ENCODE results near the gene PAXX.
"Not testable (repeated sequence)": the region's sequence is repeated elsewhere in the genome, so short reads cannot be mapped to it uniquely, and the experiment has no call there.

PAXX gene

DNA sequence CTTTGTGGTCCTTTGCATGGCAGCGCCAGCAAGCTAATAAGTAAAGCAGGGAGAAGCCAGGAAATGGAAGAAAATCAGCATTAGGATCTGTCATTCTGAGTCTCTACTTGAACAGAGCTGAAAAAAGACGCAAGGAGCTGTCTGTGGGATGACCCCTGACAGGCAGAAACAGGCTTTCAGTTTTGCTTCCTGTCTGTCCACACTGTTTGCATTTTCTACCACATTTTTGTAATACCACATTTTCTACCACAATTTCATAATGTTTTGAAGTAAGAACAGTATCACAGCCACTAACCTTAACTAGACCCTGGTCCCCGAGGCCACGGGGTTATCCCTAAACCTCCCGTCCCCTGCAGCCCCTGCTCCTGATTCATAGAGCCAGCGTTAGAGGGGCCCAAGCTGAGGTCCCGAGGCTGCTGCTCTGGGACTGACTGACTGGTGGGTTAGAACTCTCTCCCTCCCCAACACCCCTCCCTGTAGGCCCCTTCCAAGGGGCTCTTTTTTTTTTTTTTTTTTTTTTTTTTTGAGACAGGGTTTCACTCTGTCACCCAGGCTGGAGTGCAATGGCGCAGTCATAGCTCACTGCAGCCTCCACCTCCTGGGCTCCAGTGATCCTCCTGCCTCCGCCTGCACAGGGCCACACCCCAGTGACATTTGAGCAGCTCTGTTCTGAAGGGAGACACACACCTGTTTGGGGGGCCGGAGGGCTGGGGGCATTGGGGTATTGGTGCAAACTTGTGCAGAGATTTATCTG is 8.1 kb downstream of the PAXX start:
- DNase-seq (ENCODE audit: low read depth in 3 of 3, low spot score in 1 of 3) = no peak

DNA sequence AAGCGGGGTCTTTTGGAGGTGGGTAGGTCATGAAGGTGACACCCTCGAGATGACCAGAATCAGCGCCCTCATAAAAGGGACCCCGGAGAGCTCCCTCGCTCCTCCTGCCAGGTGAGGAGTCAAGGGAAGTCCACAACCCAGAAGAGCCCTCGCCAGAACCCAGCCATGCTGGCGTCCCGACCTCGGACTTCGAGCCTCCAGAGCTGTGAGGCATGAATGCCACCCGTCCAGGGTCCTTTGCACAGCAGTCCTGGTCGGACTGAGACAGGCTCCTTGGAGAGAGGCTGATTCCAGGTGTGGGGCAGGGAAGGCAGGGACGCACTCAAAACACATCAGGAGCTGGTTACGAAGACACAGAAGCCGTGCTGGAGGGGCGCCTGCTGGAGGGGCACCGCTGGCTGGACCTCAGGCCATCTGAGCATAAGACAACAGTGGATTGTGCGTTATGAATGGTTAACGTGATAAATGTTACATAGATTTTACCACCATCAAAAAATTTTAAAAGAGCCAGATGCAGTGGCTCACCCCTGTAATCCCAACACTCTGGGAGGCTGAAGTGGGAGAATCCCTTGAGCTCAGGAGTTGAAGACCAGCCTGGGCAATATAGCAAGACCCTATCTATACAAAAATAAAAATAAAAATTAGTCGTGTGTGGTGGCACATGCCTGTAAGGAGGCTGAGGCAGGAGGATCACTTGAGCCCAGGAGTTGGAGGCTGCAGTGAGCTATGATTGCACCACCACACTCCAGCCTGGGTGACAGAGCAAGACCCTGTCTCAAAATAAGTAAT is 9.8 kb downstream of the PAXX start:
- no peak for DNase-seq (ENCODE audit: low read depth in 3 of 3, low spot score in 1 of 3)

DNA sequence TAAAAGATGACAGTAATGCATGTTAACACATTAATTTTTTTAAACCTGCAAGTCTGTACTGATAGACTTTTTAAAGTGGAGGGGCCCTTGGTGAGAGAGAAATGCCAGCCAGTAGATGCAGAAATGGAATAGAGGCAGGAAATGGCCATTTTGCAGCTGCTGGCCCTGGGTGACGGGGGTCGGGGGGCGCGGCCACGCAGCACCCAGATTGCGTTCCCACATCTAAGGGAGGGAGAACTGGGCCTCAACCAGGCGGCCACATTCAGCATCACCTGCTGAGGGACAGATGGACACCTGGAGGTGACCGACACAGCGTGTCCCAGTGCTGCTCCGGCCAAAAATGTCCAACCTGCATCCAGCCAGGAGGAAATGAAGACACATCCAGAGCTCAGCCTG is 10.4 kb downstream of the PAXX start:
- DNase-seq (ENCODE audit: low read depth in 3 of 3, low spot score in 1 of 3) = no peak

DNA sequence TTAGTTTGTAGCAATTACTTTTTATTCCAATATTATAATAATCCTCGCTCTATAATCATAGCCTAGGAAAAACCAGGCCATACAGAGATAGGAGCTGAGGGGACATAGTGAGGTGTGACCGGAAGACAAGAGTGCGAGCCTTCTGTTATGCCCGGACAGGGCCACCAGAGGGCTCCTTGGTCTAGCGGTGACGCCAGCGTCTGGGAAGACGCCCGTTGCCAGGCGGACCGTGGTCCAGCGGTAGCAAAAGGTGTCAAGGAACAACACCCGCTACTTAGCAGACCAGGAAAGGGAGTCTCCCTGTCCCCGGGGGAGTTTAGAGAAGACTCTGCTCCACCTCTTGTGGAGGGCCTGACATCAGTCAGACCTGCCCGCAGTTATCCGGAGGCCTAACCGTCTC is 12.1 kb downstream of the PAXX start:
- DNase-seq (ENCODE audit: low read depth in 3 of 3, low spot score in 1 of 3) = not testable (repeated sequence)

DNA sequence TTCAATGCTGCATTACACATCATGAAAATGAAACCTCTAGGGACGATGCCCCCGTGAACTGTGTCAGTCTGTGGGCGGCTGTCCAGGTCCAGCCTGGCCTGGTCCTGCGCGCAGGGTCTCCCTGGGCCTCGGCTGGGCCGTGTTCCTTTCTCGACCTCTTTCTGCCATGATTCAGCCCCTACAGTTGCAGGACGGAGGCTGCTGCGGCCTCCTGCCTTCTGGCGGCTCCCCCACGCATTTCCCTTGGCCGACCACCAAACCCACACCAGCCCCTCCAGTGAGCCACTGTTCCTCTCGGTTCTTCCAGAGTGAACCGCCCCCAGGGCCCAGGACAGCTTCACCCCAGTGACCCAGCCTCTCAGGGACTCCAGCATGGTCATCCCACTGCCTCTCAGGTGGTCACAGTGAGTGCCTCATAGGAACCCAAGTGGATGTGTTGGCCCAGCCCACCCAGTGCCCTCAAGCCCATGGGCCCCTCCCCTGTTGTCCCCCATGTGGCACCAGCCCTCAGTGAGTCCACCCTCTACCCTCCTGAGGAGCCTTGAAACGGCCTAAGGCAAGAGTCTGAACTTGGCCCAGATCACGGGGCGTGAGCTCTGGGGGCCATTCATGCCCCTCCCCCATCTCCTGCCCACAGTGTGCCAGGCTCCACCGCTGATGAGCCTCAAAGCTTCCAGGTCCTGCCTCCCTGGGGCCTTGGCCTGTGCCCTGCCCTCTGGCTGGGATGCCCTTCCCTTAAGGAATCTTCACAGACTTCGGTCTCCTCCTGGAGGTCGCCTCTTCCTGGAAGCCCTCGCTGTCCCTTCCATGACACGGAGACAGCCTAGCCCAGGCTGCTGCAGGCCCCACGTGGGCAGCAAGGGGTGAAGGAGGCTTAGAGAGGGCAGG is 14.1 kb downstream of the PAXX start:
- no peak for DNase-seq (ENCODE audit: low read depth in 3 of 3, low spot score in 1 of 3)

DNA sequence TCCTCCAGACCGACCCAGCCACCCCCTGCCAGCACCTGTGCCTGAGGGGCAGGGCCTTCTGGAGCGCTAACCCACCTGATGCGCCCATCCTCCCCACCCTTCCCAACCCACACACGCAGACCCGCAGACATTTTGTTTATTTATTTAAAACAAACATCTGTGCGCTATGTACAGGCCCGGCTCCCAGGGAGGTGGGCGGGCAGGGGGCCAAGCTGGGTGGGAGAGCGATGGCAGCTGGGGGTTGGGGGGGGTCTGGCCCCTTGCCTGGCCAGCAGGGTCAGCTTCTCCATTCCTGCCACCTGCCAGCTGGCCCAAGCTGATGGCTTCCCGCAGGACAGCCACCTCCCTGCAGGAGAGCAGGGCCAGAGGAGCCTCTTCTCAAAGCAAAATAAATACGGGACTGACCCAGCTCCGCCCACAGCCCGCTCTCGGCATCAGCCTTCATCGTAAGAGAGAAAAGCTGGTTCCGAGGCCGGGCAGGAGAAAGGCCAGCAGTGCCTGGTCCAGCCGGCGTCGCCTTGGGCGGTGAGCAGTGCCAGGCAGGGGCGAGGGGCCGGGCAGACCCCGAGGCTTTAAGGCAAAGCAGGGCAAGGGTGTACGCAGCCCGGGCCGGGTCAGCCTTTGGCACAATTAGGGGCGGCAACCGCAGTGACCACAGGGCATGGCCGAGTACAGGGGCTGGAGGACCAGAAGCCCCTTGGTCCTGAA is 15.0 kb downstream of the PAXX start:
- no peak for DNase-seq (ENCODE audit: low read depth in 3 of 3, low spot score in 1 of 3)

DNA sequence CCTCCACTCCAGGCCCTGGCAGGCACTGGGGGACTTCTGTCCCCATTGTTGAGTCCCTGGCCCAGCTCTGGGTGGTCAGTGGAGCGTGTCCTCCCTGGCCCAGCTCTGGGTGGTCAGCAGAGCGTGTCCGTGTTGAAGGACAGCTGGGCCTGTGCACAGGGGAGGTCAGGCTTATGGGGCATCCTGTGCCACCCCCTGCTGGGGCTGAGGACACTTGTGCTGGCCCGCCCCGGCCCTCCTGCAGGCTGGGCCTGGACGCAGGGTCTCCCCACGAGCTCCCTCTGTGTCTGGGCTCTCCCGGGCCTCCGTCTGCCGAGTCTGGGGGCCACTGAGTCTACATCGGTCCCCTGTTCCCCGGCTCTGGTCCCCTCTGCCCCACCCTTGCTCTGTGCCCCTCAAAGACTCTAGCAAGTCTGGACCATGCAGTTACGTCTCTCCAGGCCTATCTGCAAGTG is 15.6 kb downstream of the PAXX start:
- DNase-seq (ENCODE audit: low read depth in 3 of 3, low spot score in 1 of 3) = no peak

DNA sequence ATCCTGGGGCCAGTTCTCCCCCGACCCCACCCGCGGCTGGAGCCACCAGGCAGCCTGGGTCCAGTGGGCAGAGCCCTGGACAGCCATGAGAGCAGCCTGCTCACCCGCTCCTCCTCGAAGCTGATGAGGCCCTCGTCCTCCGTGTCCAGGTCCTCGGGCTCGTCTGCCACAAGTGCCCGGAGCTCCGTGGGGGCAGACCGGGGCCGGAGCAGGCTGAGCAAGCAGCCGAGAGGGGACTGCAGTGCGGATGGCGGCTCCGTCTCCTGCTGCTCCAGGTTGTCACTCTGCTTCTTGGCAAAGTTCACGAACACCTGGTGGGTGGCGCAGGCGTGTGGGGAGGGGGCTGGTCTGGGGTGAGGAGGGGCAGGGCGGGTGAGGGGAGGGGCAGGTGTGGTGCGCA is 16.1 kb downstream of the PAXX start:
- DNase-seq (ENCODE audit: low read depth in 3 of 3, low spot score in 1 of 3) = no peak

DNA sequence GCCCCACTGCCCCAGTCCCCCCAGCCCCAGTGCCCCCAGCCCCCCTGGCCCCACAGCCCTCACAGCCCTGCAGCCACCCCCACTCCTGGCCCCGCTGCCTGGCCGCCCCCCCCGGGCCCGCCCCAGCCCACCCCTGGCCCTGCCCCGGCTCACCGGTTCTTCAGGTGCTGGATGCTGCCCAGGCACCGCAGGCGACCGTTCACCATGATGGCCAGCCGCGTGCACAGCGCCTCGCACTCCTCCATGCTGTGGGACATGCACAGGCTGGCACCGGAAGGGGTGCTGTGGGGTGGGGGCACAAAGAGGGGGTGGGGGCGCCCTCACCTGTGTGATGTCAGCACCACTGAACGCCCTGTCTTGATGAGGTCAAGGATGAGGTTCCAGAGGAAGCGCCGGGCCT is 17.0 kb downstream of the PAXX start:
- no peak for DNase-seq (ENCODE audit: low read depth in 3 of 3, low spot score in 1 of 3)

DNA sequence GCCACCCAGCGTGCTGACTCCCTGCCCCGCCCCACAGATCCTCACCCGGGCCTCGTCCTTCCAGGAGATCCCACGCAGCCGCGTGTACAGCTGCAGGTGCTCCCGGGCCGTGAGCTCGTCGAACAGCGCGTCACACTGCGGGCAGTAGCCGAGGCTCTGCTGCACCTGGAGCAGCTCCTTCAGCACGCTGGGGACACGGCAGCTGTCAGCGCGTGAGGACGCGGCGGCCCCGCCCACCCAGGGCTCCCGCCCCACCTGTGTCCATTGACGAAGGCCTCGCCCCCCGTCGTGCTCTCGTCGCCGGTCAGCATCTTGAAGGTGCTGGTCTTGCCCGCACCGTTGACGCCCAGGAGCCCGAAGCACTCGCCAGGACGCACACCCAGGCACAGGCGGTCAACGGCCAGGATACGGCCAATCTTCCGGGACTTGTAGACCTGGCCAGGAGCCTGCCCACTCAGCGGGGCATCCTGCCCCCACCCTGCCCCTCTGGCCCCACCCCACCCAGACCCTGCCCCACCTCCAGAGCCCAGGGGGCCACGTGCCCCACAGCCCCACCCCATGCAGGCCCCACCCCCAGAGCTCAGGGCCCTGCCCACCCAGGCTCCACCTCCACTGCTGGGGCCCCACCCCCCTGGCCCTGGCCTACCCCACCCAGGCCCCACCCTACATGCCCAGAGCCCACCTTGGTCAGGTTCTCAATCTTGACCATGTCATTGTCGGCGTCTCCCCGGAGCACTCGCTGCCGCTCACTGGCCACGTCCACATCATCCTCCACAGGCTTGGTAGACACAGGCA is 17.9 kb downstream of the PAXX start:
- no peak for DNase-seq (ENCODE audit: low read depth in 3 of 3, low spot score in 1 of 3)

DNA sequence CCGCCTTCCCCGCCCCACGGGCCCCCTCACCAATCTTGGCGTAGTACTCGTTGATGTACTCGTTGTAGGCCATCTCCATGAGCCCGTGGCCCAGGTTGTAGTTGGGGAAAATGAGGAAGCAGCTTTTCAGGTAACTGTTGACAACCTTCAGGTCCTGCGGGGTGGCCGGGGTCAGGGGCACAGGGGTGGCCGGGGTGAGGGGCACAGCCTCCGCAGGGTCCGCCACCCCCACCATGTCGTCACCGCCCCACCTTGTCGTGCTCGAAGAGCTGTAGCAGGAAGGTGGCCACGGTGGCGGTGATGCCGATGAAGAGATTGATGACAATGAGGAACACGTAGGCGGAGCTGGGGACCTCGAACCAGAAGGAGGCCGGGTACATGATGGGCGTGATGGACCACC is 18.9 kb downstream of the PAXX start:
- no peak for DNase-seq (ENCODE audit: low read depth in 3 of 3, low spot score in 1 of 3)

DNA sequence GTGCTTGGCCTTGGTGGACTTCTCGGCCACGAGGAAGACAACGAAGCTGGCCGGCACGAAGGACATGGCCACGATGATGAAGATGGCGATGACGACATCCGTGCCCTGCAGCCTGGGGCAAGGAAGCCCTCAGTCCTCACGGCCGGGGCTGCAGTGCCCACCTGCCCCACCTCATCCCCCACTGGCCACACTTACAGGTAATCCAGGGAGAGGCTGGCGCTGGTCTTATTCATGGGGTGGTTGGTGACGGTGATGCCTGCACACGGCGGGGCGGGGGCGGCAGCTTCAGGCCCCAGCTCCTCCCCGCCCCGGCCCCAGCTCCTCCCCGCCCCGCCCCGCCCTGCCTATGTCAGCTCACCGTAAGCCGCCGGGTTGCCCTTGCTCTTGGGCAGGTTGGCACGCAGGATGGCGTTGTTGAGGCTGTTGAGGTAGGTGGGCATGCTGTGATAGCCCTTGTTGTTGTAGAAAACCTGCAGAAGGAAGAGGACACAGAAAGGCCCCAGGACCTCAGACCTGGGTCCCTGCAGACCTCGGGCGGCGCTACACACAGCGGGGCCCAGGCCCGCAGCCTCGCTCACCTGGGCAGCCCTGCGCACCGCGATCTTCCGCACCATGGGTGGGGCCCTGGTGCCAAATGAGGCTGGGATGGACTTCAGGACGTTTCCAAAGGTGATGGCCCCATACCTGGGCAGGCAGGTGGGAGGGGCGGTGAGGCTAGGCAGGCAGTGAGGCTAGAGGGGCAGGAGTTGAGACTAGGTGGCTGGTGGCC is 19.9 kb downstream of the PAXX start:
- no peak for DNase-seq (ENCODE audit: low read depth in 3 of 3, low spot score in 1 of 3)

DNA sequence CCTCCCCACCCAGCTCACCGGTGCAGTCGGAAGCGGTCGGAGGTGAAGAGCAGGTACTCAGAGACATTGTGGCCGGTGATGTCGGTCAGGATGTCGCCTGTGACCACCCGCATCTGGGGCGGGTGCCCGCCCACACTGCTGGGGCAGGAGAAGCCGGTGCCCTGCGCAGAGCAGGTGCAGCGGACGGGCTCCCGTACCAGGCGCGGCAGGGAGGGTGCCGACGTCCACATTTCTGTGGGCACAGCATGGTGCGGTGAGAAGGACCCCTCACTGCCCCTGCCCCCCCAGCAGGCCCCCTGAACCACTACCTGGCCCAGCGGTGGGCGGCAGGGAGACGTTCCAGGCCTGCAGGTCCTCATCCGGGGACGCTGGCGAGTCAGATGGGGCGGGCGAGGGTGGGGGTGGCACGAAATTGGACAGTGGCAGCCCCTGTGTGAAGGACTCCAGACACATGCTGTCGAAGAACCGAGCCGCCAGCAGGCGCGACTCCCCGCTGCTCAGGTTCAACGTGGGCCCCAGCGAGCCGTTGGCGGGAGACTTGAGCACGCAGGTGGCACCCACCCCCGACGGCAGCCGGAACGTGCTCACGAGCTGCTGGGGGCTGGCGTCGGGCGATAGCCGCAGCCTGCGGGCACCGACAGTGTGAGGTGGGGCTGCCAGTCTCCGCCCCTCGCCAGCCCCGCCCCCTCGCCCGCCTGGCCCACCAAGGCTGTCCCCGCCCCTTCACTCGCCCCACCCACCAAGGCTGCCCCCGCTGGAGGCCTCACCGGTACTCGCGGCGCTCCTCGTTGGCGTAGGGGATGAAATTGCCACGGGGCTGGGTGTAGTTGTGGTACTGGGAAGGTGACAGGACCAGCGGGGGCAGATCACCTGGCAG is 20.7 kb downstream of the PAXX start:
- DNase-seq (ENCODE audit: low read depth in 3 of 3, low spot score in 1 of 3) = no peak

DNA sequence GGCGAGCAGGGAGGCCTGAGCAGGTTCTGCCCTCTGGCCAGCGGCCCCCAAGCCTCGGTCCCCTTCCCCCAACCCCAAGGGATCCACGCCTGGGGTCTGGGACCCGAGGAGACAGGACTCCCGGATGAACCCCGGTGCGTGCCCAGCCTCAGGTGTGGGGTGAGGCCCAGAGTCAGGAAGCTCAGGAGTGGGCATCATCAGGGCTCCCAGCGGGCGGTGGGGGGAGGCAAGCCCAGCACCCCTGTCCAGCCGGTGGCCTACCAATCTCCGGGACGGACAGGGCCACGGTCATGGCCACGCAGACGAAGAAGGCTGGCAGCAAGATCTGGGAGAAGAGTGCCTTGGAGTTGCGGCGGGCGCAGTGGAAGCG is 21.3 kb downstream of the PAXX start:
- no peak for DNase-seq (ENCODE audit: low read depth in 3 of 3, low spot score in 1 of 3)

DNA sequence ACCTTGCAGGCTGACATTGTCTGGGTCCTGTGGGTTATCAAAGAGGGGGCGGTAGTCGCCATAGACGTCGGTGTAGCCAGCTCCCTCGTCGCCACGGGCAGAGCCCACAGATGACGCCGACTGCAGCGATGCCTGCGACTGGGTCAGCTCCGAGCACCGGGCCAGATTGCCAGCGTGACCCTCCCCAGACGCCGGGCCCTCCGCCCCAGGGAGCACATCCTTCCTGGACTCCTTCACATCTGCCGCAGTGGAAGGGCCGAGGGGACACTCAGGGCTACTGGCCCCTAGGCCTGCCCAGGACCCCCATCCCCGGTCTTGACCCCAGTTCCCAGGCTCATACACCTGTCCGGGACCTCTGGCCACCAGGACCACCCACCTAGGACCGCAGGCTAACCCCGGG is 21.9 kb downstream of the PAXX start:
- DNase-seq (ENCODE audit: low read depth in 3 of 3, low spot score in 1 of 3) = no peak

DNA sequence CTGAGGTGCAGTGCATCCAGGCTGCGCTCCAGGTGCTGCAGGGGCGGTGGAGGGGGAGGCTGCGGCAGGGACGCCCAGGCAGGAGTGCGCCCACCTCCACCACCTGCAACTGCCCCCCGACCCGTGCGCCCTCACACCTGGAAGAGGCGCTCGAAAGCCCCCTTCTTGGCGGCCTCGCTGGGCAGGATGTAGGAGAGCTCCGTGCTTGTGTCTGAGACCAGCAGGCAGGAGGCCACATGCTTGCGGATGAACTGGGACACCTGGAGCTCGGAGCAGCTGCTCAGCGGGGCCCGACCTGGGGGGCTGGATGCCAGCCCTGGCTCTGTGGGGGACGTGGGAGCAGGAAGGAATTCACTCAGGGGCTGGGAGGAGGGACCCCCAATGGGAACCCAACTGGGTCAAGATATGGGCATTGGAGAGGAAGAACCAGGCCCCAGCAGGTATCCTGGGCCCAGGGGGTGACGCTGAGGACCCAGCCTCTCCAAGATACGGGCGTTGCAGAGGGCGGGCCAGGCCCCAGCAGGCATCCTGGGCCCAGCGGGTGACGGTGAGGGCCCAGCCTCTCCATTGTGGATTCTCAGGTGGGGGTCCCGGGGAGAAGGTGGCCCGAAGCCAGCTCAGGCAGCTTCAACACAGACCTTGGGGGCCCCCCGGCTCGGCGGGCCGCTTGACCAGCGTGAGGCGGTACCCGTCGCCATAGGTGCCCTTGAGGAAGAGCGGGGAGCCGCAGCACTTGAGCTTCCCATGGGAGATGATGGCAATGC is 22.7 kb downstream of the PAXX start:
- no peak for DNase-seq (ENCODE audit: low read depth in 3 of 3, low spot score in 1 of 3)

DNA sequence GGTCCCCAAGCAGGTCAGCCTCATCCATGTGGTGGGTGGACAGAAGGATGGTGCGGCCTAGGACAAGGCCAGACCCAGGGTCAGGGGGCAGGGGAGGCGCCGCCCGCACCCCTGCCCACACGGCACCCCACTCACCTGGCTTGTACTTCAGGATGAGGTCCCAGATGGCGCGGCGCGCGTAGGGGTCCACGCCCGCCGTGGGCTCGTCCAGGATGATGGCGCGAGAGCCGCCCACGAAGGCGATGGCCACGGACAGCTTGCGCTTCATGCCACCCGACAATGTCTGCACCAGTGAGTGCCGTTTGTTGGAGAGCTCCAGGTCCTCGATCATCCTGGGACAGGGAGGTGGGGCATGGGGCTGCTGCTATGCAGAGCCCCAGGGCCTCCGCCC is 23.3 kb downstream of the PAXX start:
- DNase-seq (ENCODE audit: low read depth in 3 of 3, low spot score in 1 of 3) = no peak

DNA sequence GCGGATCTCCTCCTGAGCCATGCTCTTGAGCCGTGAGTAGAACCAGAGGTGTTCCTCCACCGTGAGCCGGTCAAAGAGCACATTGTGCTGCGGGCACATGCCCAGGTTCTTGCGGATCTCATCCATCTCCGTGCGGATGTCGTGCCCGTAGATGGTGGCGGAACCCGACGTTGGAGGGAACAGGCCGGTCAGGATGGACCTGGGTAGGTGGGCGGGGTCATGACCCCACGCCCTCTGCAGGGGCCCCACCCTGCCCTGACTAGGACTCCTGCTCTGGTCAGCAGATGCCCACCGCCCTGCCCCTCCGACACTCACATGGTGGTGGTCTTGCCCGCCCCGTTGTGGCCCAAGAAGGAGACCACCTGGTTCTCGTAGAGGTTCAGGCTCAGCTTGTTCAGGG is 23.8 kb downstream of the PAXX start:
- no peak for DNase-seq (ENCODE audit: low read depth in 3 of 3, low spot score in 1 of 3)

Measured in stimulated activated CD4-positive, alpha-beta T cell treated with anti-CD3 and anti-CD28 coated beads, TNF-alpha, amount 100 ng/mL, for 1 hour (primary cell).